Epidermal melanocyte (primary cell): Measurements from ENCODE around the gene MRRF.
"Not testable (repeated sequence)": the region's sequence is repeated elsewhere in the genome, so short reads cannot be mapped to it uniquely, and the experiment has no call there.

Experiments
- DNase-seq: peaks from one replicate; pipeline ENCODE4 v3.0.0; 2011; ENCODE audit warnings: low spot score; ENCODE audit not compliant: insufficient read length

Gene MRRF

GRCh38 chr9:122276096-122276495, 11.4 kb downstream of the MRRF start:
- DNase-seq: no peak

- DNase-seq: no peak
Measured at GRCh38 chr9:122277285-122277897, 12.7 kb downstream of the MRRF start.

DNA sequence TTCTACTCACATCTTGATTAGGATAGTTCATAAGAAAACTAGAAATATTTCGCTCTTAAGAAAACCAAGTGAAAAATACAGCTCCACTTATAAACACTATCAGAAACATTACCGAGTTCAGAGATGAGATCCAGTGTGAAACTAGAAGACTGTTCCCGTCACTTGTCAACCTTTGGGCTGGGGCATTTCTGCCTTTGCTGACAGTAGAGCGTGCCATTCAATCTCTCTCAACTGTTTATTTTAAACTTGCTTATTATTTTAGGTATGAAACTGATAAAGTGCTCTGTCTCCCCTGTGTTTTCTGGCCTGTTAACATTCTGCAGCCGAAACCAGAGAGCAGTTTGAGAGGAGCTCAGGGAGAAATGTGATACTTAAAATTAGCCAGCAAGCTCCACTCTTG, 16.7 kb downstream of the MRRF start:
- no peak for DNase-seq

- no peak for DNase-seq
Measured at GRCh38 chr9:122286764-122287163, 22.1 kb downstream of the MRRF start.

DNA sequence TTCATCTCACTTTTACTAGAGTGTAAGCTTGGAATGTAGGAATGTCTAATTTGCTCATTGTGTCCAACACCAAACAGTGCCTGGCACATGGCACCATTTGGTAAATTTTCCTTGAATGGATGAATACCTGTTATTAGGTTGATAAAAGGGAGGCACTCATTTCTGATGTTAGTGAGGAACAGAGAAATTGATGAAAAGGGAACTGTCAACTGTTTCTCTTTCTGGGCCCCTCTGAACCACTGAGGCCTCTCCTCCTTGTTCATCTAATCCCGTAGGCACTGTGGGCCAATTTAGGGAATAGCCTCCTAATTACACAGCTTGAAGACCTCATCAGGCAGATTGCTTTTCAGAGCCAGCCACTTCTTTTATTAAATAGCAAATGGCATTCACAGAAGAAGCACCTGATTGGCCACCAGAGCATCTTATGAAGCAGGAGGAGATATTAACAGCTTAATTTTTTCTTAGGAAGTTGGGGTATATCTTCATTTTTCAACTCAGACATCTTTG, 22.6 kb downstream of the MRRF start:
- DNase-seq: no peak

DNA sequence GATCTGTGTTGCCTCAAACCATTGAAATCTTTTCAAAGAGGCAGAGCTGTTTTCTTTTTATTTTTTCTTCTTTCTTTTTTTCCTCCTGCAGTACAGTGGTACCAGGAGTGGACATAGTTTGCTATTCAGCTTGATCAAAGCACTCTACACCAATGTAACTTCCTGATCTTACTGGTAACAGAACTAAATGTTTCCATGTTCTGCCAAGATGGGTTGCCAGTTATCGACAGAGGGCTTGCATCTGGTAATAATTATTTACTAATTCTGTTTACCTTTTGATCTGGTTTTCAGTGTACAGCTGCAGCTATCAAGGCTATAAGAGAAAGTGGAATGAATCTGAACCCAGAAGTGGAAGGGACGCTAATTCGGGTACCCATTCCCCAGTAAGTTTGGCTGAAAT, 26.8 kb downstream of the MRRF start:
- no peak for DNase-seq

- no peak for DNase-seq
Measured at GRCh38 chr9:122294531-122294930, 29.8 kb downstream of the MRRF start.

GRCh38 chr9:122297512-122297911, 32.8 kb downstream of the MRRF start:
- no peak for DNase-seq

DNA sequence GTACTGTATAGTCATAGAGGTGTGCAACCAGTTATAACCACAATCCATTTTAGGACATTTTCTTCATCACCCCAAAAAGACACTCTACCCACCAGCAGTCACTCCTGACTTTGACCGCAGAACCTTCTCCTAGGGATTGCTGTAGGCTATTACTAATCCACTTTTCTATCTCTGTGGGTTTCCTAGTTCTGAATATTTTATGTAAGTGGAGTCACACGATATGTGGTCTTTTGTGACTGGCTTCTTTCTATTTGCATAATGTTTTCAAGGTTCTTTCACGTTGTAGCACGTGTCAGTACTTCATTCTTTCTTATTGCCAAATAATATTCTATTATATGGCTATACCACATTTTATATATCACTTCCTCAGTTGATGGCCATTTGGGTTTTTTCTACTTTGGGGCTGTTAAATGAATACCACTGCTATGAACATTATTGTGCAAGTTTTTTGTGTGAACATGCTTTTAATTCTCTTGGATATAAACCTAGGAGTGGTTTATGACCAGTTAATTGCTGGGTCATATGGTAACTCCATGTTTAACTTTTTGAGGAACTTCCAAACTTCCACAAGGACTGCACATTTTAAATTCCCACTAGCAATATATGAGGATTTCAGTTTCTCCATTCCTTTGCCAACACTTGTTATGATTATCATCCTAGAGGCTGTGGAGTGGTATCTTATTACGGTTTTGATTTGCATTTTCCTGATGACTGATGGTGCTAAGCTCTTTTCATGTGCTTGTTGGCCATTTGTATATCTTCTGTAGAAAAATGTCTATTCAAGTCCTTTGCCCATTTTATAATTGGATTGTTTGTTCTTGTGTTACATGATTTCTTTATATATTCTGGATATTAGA, 37.8 kb downstream of the MRRF start:
- no peak for DNase-seq

GRCh38 chr9:122307061-122307460, 42.4 kb downstream of the MRRF start:
- no peak for DNase-seq

DNA sequence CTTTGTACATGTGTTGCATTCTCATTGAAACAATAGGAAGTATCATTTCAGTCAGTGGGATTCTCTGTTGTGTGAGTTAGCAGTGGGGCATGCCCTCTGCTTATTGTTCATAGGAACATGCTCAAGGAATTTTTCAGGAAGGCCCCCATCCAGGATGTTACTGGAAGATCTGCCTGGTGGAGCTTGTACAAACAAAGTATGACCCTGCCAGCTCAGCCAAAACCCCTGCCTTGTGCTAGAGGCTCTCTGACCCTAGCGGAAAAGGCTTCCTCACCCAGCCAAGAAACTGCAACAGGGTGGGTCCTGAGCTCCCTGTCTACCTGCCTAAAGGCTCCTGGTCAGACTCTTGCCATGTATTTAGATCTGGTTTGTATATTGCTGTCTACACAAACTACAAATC, 43.2 kb downstream of the MRRF start:
- DNase-seq: no peak

DNA sequence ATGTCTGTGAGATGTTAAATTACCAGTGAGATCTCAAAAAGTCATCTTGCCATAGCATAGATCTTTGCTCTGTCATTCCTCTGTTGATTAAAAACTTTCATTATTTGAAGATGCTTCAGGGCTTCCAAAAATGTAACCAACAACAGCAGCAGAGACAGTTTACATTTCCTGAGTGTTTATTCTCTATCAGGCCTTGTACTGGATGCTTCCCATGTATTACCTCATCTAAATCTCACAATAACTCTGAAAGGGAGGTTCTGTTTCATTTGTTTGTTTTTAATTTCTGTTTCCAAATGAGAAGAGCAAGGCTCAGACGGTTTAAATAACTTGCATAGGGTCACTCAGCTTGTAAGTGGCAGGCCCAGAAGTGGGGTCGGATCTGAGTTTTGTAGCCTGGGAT, 45.2 kb downstream of the MRRF start:
- DNase-seq: no peak

- DNase-seq: no peak
Measured at GRCh38 chr9:122314165-122314564, 49.5 kb downstream of the MRRF start.

DNA sequence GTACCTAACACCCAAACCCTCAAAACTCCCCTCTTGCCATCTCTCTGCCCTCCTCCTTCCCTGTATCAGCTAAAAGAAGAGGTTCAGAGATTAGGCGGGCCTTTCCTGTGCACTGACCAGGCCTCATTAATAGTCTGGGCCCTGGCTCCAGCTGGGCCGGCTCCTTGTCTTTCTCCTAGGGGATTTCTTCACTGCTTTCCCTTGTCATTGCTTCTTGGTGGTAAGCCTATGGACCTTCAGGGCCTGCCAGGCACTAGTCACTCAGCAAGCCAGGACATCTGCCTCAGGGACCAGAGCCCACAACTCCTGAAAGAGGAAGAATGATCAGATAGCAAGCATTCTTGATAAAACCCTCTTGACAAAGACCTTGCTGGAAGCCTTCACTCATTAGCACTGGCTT, 50.9 kb downstream of the MRRF start:
- DNase-seq: no peak

- no peak for DNase-seq
Measured at GRCh38 chr9:122318284-122318683, 53.6 kb downstream of the MRRF start.

- DNase-seq: no peak
Measured at GRCh38 chr9:122320413-122320881, 55.8 kb downstream of the MRRF start.

GRCh38 chr9:122322553-122322952, 57.9 kb downstream of the MRRF start:
- DNase-seq: no peak

GRCh38 chr9:122324665-122325064, 60.0 kb downstream of the MRRF start:
- not testable (repeated sequence) for DNase-seq

- no peak for DNase-seq
Measured at GRCh38 chr9:122325124-122325523, 60.4 kb downstream of the MRRF start.

GRCh38 chr9:122327175-122327574, 62.5 kb downstream of the MRRF start:
- DNase-seq: no peak

GRCh38 chr9:122329597-122329996, 64.9 kb downstream of the MRRF start:
- no peak for DNase-seq

DNA sequence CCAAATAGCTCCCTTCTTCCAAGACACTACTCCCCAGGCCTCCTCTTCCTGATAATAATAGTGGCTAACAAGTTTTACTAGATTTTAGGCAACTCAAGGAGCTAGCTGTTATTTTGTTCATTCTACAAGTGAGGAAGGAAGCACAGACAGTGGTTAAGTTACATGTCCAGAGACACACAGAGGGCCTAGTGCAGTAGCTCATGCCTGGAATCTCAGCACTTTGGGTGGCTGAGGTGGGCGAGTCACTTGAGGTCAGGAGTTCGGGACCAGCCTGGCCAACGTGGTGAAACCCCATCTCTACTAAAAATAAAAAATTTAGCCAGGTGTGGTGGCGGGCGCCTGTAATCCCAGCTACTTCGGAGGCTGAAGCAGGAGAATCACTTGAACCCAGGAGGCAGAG, 65.8 kb downstream of the MRRF start:
- not testable (repeated sequence) for DNase-seq

DNA sequence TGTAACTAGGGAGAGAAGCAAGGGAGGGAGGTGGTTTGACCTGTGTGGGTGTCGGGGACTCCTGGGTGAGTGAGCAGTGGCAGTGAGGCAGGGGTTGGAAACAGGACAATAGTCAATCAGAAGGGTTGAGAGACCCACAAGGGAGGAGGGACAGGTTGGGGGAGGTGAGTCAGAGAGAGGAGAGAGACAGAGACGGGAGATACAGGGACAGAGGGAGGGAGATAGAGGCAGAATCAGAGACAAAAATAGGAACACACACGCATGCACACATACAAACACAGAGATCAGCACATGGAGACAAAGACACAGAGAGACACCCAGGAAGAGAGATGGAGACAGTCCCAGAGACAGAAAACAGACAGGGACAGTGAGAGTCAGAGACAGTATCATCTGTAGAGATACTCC, 66.8 kb downstream of the MRRF start:
- no peak for DNase-seq
